Progenitor cell of endocrine pancreas (in vitro differentiated cells): ENCODE data around the gene SIAH2. TPM values are rescaled to one million over a fixed set of nuclear protein-coding genes. Genes with fewer than 3 reads are reported as not detected.
"Not testable (repeated sequence)": the region's sequence is repeated elsewhere in the genome, so short reads cannot be mapped to it uniquely, and the experiment has no call there.

ENCODE experiments used
- DNase-seq: peaks from one replicate; pipeline ENCODE4 v3.0.0; 2021; ENCODE audit warnings: low spot score; ENCODE audit not compliant: unreplicated experiment
- H3K27ac Mint-ChIP-seq: 2 replicates; pipeline ENCODE4 v1.8.0; 2021; ENCODE audit warnings: mild to moderate bottlenecking, moderate library complexity, mixed read lengths
- H3K27me3 Mint-ChIP-seq: 2 replicates; pipeline ENCODE4 v1.8.0; 2021; ENCODE audit warnings: mixed read lengths
- H3K36me3 Mint-ChIP-seq: 2 replicates; pipeline ENCODE4 v1.8.0; 2022; ENCODE audit warnings: mixed read lengths; ENCODE audit not compliant: insufficient read depth
- H3K4me1 Mint-ChIP-seq: 2 replicates; pipeline ENCODE4 v1.8.0; 2021; ENCODE audit warnings: low read depth, mixed read lengths
- H3K4me3 Mint-ChIP-seq: 2 replicates; pipeline ENCODE4 v1.8.0; 2021; ENCODE audit warnings: low read depth, mild to moderate bottlenecking, moderate library complexity, mixed read lengths
- H3K9me3 Mint-ChIP-seq: 2 replicates; pipeline ENCODE4 v1.8.0; 2021; ENCODE audit warnings: low read depth, mixed read lengths
- total RNA-seq: library from RNA; stranded (reverse); gene quantifications from 2 replicates; pipeline ENCODE4 v1.2.1, GENCODE V29; 2021
- TF ChIP-seq, protein P1 (sequence below): fragments of 200-600 bp; sonication (generic); IDR thresholded peaks from one replicate; pipeline ENCODE4 v1.5.0; 2021; ENCODE audit warnings: antibody characterized with exemption, mild to moderate bottlenecking; ENCODE audit not compliant: unreplicated experiment

SIAH2 gene
- total RNA-seq, 1 donor from 2014 or later, result 17.9 TPM

DNA sequence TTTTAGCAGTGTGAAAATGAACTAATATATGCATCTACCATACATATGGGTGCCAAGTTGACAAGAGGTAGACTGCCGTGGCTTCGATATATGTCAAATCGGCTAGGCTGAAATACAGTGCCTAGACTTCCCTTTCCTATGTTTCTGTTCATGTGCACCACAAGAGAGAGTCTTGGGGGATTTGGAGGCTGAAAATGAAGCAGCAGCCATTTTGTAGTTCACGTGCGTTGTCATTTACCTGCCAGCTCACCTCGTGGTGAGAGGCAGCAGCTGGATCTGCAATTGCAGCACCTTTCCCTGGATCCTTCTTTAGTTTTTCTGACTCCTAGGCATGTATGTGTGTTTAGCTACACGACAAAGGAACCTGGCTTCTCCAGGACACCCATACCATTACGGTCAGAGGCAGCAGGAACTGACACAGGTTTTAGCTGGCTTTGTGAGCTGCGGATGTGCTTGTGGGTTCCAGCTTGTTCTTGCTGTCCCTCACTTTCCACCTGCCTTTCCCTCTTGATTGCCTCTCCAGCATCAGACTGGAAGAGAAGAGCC is 40.5 kb upstream of the SIAH2 start:
- Mint-ChIP-seq H3K9me3 (no peaks in the 10 kb centered on the region), H3K27ac (no peak overlapping the region), H3K4me3 (no peak overlapping the region), H3K36me3 (no peaks in the 10 kb centered on the region), H3K4me1 (no peaks in the 10 kb centered on the region), H3K27me3 (peaks cover 2% of the 10 kb centered on the region)
- no peak for DNase-seq
- TF ChIP-seq, protein P1, sequence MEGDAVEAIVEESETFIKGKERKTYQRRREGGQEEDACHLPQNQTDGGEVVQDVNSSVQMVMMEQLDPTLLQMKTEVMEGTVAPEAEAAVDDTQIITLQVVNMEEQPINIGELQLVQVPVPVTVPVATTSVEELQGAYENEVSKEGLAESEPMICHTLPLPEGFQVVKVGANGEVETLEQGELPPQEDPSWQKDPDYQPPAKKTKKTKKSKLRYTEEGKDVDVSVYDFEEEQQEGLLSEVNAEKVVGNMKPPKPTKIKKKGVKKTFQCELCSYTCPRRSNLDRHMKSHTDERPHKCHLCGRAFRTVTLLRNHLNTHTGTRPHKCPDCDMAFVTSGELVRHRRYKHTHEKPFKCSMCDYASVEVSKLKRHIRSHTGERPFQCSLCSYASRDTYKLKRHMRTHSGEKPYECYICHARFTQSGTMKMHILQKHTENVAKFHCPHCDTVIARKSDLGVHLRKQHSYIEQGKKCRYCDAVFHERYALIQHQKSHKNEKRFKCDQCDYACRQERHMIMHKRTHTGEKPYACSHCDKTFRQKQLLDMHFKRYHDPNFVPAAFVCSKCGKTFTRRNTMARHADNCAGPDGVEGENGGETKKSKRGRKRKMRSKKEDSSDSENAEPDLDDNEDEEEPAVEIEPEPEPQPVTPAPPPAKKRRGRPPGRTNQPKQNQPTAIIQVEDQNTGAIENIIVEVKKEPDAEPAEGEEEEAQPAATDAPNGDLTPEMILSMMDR, result no peak

GRCh38 chr3:150800722-150801121 is 37.8 kb upstream of the SIAH2 start:
- TF ChIP-seq, protein P1, result no peak
- no peaks in the 10 kb centered on the region for H3K9me3 Mint-ChIP-seq
- H3K4me1 Mint-ChIP-seq, result peaks cover 5% of the 10 kb centered on the region
- H3K36me3 Mint-ChIP-seq, result no peaks in the 10 kb centered on the region
- peaks cover 2% of the 10 kb centered on the region for H3K27me3 Mint-ChIP-seq
- no peak overlapping the region for H3K4me3 Mint-ChIP-seq
- DNase-seq, result no peak
- no peak overlapping the region for H3K27ac Mint-ChIP-seq

- Mint-ChIP-seq H3K4me1 (peaks cover 5% of the 10 kb centered on the region), H3K9me3 (no peaks in the 10 kb centered on the region), H3K4me3 (no peak overlapping the region), H3K36me3 (no peaks in the 10 kb centered on the region), H3K27me3 (peaks cover 1% of the 10 kb centered on the region), H3K27ac (no peak overlapping the region)
- TF ChIP-seq, protein P1, result no peak
- DNase-seq, result no peak
Observed at GRCh38 chr3:150798122-150798618, 35.2 kb upstream of the SIAH2 start.

DNA sequence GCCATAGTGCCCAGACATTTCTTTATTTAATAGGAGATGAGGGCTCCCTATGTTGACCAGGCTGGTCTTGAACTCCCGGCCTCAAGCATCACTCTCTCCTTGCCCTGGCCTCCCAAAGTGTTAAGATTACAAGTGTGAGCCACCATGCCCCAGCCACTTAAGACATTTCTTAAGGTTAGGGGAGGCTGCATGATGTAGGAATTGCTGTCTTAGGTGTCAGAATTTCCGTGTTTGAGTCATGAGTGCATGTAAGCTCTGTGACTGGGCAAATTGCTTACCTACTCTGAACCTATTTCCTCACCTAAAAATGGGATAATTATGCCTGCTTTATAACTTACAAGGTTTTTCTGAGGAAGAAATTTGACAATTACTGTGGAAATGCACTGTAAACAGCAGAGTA is 34.2 kb upstream of the SIAH2 start:
- TF ChIP-seq, protein P1, result no peak
- H3K27me3 Mint-ChIP-seq, result no peaks in the 10 kb centered on the region
- no peak overlapping the region for H3K4me3 Mint-ChIP-seq
- no peaks in the 10 kb centered on the region for H3K36me3 Mint-ChIP-seq
- H3K27ac Mint-ChIP-seq, result no peak overlapping the region
- no peak for DNase-seq
- H3K4me1 Mint-ChIP-seq, result peaks cover 5% of the 10 kb centered on the region
- H3K9me3 Mint-ChIP-seq, result no peaks in the 10 kb centered on the region

DNA sequence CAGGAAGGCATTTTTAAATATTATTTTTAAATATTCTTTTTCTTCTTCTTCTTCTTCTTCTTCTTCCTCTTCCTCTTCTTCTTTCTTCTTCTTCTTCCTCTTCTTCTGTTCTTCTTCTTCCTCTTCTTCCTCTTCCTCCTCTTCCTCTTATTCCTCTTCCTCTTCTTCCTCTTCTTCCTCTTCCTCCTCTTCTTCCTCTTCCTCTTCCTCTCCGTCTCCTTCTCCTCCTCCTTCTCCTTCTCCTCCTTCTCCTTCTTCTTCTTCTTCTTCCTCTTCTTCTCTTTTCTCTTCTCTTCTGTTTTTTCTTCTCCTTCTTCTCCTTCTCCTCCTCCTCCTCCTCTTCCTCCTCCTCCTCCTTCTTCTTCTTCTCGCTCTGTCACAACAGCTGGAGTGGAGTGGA is 33.6 kb upstream of the SIAH2 start:
- not testable (repeated sequence) for H3K27me3 Mint-ChIP-seq, H3K36me3 Mint-ChIP-seq, DNase-seq

GRCh38 chr3:150793641-150794040 is 30.7 kb upstream of the SIAH2 start:
- Mint-ChIP-seq H3K27me3 (peaks cover 3% of the 10 kb centered on the region), H3K4me3 (no peak overlapping the region), H3K9me3 (no peaks in the 10 kb centered on the region), H3K4me1 (peaks cover 5% of the 10 kb centered on the region), H3K36me3 (no peaks in the 10 kb centered on the region), H3K27ac (no peak overlapping the region)
- DNase-seq, result no peak
- TF ChIP-seq, protein P1, result no peak

More for the DNA sequence above, 33.6 kb upstream of the SIAH2 start:
- H3K4me3 Mint-ChIP-seq, H3K27ac Mint-ChIP-seq, H3K4me1 Mint-ChIP-seq, H3K9me3 Mint-ChIP-seq: not testable (repeated sequence)
